DND-41 (cell line): ENCODE data around the gene EXTL2.

Experiments
- CTCF ChIP-seq: IDR thresholded peaks from 2 replicates; pipeline ENCODE4 v1.5.1; 2012; ENCODE audit warnings: borderline replicate concordance, low read length, moderate library complexity, mild to moderate bottlenecking; ENCODE audit not compliant: poor library complexity, severe bottlenecking; ENCODE audit errors: extremely low read depth
- EZH2 ChIP-seq: IDR thresholded peaks from 3 replicates; pipeline ENCODE4 v1.6.1; 2012; ENCODE audit warnings: borderline replicate concordance, low read depth, mild to moderate bottlenecking, moderate library complexity, low read length, inconsistent platforms; ENCODE audit not compliant: severe bottlenecking

- TF ChIP-seq CTCF (no peak), EZH2 (no peak)
Observed at GRCh38 chr1:100895540-100896480, 1.2 kb upstream of the EXTL2 start, which contains the start of gene SLC30A7.
